ENCODE measurements around the gene SUMF2. TPM values are rescaled to one million over a fixed set of nuclear protein-coding genes. Genes with fewer than 3 reads are reported as not detected.
"Not testable (repeated sequence)": the region's sequence is repeated elsewhere in the genome, so short reads cannot be mapped to it uniquely, and the experiment has no call there.

Gene SUMF2
- total RNA-seq, 1 donor from 2014 or later: 87.8 TPM

DNA sequence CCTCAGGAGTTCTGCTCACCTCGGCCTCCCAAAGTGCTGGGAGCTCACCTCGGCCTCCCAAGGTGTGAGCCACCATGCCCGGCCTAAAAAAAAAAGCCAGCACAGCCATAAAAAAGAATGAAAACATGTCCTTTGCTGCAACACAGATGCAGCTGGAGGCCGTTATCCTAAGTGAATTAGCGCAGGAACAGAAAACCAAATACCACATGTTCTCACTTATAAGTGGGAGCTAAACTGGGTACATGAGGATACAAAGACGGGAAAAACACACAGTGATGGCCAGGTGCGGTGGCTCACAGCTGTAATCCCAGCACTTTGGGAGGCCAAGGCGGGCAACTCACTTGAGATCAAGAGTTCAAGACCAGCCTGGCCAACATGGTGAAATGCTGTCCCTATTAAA, 33.7 kb upstream of the SUMF2 start:
- Histone ChIP-seq H2AFZ (ENCODE audit: low read depth, low read length) (no peak overlapping the region), H3K4me1 (ENCODE audit: insufficient read depth, low read length) (peaks cover 5% of the 10 kb centered on the region), H3K36me3 (ENCODE audit: insufficient read depth, low read length) (no peaks in the 10 kb centered on the region), H3K4me2 (ENCODE audit: low read length) (no peak overlapping the region), H3K4me3 (ENCODE audit: insufficient read depth, low read depth, low read length) (no peak overlapping the region), H3K9me3 (ENCODE audit: insufficient read depth, low read depth, low read length) (no peaks in the 10 kb centered on the region), H4K20me1 (ENCODE audit: insufficient read depth, low read length) (no peaks in the 10 kb centered on the region), H3K27me3 (ENCODE audit: insufficient read depth, low read length) (no peaks in the 10 kb centered on the region), H3K27ac (ENCODE audit: low read depth, low read length) (no peak overlapping the region), H3K9ac (ENCODE audit: low read length) (no peak overlapping the region), H3K79me2 (ENCODE audit: insufficient read depth, low read length) (peaks cover 4% of the 10 kb centered on the region)
- peaks cover 16% of the 10 kb centered on the region for H3K4me1 Mint-ChIP-seq (ENCODE audit: low read depth, unreplicated experiment)
- H3K4me3 Mint-ChIP-seq (ENCODE audit: unreplicated experiment): no peak overlapping the region
- no peaks in the 10 kb centered on the region for H3K27me3 Mint-ChIP-seq (ENCODE audit: low read depth, unreplicated experiment)
- TF ChIP-seq EZH2 (IDR thresholded peaks at IDR 0.05; ENCODE audit: insufficient read depth, low read length): no peak
- TF ChIP-seq, protein P1, sequence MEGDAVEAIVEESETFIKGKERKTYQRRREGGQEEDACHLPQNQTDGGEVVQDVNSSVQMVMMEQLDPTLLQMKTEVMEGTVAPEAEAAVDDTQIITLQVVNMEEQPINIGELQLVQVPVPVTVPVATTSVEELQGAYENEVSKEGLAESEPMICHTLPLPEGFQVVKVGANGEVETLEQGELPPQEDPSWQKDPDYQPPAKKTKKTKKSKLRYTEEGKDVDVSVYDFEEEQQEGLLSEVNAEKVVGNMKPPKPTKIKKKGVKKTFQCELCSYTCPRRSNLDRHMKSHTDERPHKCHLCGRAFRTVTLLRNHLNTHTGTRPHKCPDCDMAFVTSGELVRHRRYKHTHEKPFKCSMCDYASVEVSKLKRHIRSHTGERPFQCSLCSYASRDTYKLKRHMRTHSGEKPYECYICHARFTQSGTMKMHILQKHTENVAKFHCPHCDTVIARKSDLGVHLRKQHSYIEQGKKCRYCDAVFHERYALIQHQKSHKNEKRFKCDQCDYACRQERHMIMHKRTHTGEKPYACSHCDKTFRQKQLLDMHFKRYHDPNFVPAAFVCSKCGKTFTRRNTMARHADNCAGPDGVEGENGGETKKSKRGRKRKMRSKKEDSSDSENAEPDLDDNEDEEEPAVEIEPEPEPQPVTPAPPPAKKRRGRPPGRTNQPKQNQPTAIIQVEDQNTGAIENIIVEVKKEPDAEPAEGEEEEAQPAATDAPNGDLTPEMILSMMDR (IDR thresholded peaks at IDR 0.05; ENCODE audit: insufficient read depth, low read depth, low read length): no peak
- no peak for DNase-seq (ENCODE audit: low read depth)
- no peaks in the 10 kb centered on the region for H3K9me3 Mint-ChIP-seq (ENCODE audit: unreplicated experiment)
- H3K27ac Mint-ChIP-seq (ENCODE audit: unreplicated experiment): no peak overlapping the region
- no peak for FAIRE-seq
- H3K36me3 Mint-ChIP-seq (ENCODE audit: low read depth, unreplicated experiment): peaks cover 13% of the 10 kb centered on the region

DNA sequence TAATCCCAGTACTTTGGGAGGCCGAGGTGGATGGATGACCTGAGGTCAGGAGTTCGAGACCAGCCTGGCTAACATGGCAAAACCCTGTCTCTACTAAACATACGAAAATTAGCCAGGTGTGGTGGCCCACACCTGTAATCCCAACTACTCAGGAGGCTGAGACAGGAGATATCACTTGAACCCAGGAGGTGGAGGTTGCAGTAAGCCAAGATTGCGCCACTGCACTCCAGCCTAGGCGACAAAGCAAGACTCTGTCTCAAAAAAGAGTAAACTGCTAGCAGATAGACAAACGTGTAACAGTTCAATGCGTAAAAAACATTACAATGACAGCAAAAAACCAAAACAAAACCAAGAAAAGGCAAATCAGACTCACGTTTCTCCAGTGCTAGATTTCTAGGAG, 32.5 kb upstream of the SUMF2 start:
- not testable (repeated sequence) for H3K9me3 Mint-ChIP-seq (ENCODE audit: unreplicated experiment)

DNA sequence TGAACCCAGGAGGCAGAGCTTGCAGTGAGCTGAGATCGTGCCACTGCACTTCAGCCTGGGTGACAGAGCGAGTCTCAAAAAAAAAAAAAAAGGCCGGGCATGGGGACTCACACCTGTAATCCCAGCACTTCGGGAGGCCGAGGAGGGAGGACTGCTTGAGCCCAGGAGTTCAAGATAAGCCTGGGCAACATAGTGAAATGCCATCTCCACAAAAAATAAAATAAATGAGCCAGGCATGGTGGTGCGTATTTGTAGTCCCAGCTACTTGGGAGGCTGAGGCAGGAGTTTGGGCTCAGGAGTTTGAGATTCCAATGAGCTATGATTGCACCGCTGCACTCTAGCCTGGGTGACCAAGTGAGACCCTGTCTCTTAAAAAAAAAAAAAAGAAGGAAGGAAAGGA, 31.5 kb upstream of the SUMF2 start:
- peaks cover 14% of the 10 kb centered on the region for H3K4me1 Mint-ChIP-seq (ENCODE audit: low read depth, unreplicated experiment)
- H3K4me2 ChIP-seq (ENCODE audit: low read length): not testable (repeated sequence)

More for the DNA sequence above, 32.5 kb upstream of the SUMF2 start:
- peaks cover 15% of the 10 kb centered on the region for H3K4me1 Mint-ChIP-seq (ENCODE audit: low read depth, unreplicated experiment)
- not testable (repeated sequence) for H3K4me1 ChIP-seq (ENCODE audit: insufficient read depth, low read length); H3K9ac ChIP-seq (ENCODE audit: low read length); H4K20me1 ChIP-seq (ENCODE audit: insufficient read depth, low read length); H3K4me2 ChIP-seq (ENCODE audit: low read length); H3K36me3 ChIP-seq (ENCODE audit: insufficient read depth, low read length); FAIRE-seq; DNase-seq (ENCODE audit: low read depth); H3K27ac Mint-ChIP-seq (ENCODE audit: unreplicated experiment); H3K27ac ChIP-seq (ENCODE audit: low read depth, low read length); H3K27me3 Mint-ChIP-seq (ENCODE audit: low read depth, unreplicated experiment); H3K27me3 ChIP-seq (ENCODE audit: insufficient read depth, low read length); H3K4me3 ChIP-seq (ENCODE audit: insufficient read depth, low read depth, low read length); H3K9me3 ChIP-seq (ENCODE audit: insufficient read depth, low read depth, low read length); H2AFZ ChIP-seq (ENCODE audit: low read depth, low read length); H3K79me2 ChIP-seq (ENCODE audit: insufficient read depth, low read length)
- peaks cover 10% of the 10 kb centered on the region for H3K36me3 Mint-ChIP-seq (ENCODE audit: low read depth, unreplicated experiment)
- H3K4me3 Mint-ChIP-seq (ENCODE audit: unreplicated experiment): peak overlapping the region; percentile 96

More for the DNA sequence above, 31.5 kb upstream of the SUMF2 start:
- not testable (repeated sequence) for H3K36me3 Mint-ChIP-seq (ENCODE audit: low read depth, unreplicated experiment); H4K20me1 ChIP-seq (ENCODE audit: insufficient read depth, low read length); H3K9ac ChIP-seq (ENCODE audit: low read length); H3K27ac Mint-ChIP-seq (ENCODE audit: unreplicated experiment); H3K27ac ChIP-seq (ENCODE audit: low read depth, low read length); H3K9me3 ChIP-seq (ENCODE audit: insufficient read depth, low read depth, low read length); FAIRE-seq; H3K36me3 ChIP-seq (ENCODE audit: insufficient read depth, low read length); H2AFZ ChIP-seq (ENCODE audit: low read depth, low read length); H3K9me3 Mint-ChIP-seq (ENCODE audit: unreplicated experiment); H3K4me1 ChIP-seq (ENCODE audit: insufficient read depth, low read length); DNase-seq (ENCODE audit: low read depth); H3K27me3 Mint-ChIP-seq (ENCODE audit: low read depth, unreplicated experiment); H3K4me3 ChIP-seq (ENCODE audit: insufficient read depth, low read depth, low read length); H3K27me3 ChIP-seq (ENCODE audit: insufficient read depth, low read length); H3K79me2 ChIP-seq (ENCODE audit: insufficient read depth, low read length)
- peak overlapping the region; percentile 96 for H3K4me3 Mint-ChIP-seq (ENCODE audit: unreplicated experiment)
